Mucosa of stomach (tissue), 1 donor: ENCODE measurements around the gene RANBP10.
A peak's percentile ranks its signal among the peaks of the same experiment; 100 is the strongest.

Experiments
- H3K27me3 ChIP-seq: one replicate; pipeline ENCODE4 v1.7.0; 2013; ENCODE audit warnings: mild to moderate bottlenecking, low read length; ENCODE audit not compliant: control insufficient read depth, insufficient read depth
- H3K36me3 ChIP-seq: one replicate; pipeline ENCODE4 v1.7.0; 2013; ENCODE audit warnings: low read length; ENCODE audit not compliant: control insufficient read depth, insufficient read depth
- H3K4me1 ChIP-seq: one replicate; pipeline ENCODE4 v1.7.0; 2013; ENCODE audit warnings: mild to moderate bottlenecking, low read length; ENCODE audit not compliant: control insufficient read depth, insufficient read depth
- H3K4me3 ChIP-seq: one replicate; pipeline ENCODE4 v1.7.0; 2013; ENCODE audit warnings: low read length
- H3K9ac ChIP-seq: one replicate; pipeline ENCODE4 v1.7.0; 2013; ENCODE audit warnings: mild to moderate bottlenecking, low read length, moderate library complexity
- H3K9me3 ChIP-seq: one replicate; pipeline ENCODE4 v1.7.0; 2013; ENCODE audit warnings: mild to moderate bottlenecking, low read length, moderate library complexity; ENCODE audit not compliant: control insufficient read depth
- donor health status: Pancreatic carcinoma.

Gene RANBP10

GRCh38 chr16:67731071-67731752, 75.1 kb downstream of the RANBP10 start:
- no peaks in the 10 kb centered on the region for H3K27me3 ChIP-seq
- H3K9ac ChIP-seq: no peak overlapping the region
- no peak overlapping the region for H3K4me3 ChIP-seq
- H3K9me3 ChIP-seq: no peaks in the 10 kb centered on the region
- peaks cover 22% of the 10 kb centered on the region for H3K36me3 ChIP-seq
- peaks cover 12% of the 10 kb centered on the region for H3K4me1 ChIP-seq

- Histone ChIP-seq H3K36me3 (peaks cover 22% of the 10 kb centered on the region), H3K9me3 (no peaks in the 10 kb centered on the region), H3K9ac (no peak overlapping the region), H3K4me1 (peaks cover 12% of the 10 kb centered on the region), H3K4me3 (no peak overlapping the region), H3K27me3 (no peaks in the 10 kb centered on the region)
These were observed 76.0 kb downstream of the RANBP10 start for GRCh38 chr16:67730326-67730725.

GRCh38 chr16:67729636-67730248, 76.6 kb downstream of the RANBP10 start:
- Histone ChIP-seq H3K36me3 (peaks cover 22% of the 10 kb centered on the region), H3K4me3 (no peak overlapping the region), H3K9ac (no peak overlapping the region), H3K4me1 (peaks cover 12% of the 10 kb centered on the region), H3K27me3 (no peaks in the 10 kb centered on the region), H3K9me3 (no peaks in the 10 kb centered on the region)

GRCh38 chr16:67727521-67728485, 78.6 kb downstream of the RANBP10 start:
- no peaks in the 10 kb centered on the region for H3K9me3 ChIP-seq
- H3K27me3 ChIP-seq: no peaks in the 10 kb centered on the region
- peaks cover 22% of the 10 kb centered on the region for H3K36me3 ChIP-seq
- no peak overlapping the region for H3K4me3 ChIP-seq
- no peak overlapping the region for H3K9ac ChIP-seq
- peaks cover 12% of the 10 kb centered on the region for H3K4me1 ChIP-seq

DNA sequence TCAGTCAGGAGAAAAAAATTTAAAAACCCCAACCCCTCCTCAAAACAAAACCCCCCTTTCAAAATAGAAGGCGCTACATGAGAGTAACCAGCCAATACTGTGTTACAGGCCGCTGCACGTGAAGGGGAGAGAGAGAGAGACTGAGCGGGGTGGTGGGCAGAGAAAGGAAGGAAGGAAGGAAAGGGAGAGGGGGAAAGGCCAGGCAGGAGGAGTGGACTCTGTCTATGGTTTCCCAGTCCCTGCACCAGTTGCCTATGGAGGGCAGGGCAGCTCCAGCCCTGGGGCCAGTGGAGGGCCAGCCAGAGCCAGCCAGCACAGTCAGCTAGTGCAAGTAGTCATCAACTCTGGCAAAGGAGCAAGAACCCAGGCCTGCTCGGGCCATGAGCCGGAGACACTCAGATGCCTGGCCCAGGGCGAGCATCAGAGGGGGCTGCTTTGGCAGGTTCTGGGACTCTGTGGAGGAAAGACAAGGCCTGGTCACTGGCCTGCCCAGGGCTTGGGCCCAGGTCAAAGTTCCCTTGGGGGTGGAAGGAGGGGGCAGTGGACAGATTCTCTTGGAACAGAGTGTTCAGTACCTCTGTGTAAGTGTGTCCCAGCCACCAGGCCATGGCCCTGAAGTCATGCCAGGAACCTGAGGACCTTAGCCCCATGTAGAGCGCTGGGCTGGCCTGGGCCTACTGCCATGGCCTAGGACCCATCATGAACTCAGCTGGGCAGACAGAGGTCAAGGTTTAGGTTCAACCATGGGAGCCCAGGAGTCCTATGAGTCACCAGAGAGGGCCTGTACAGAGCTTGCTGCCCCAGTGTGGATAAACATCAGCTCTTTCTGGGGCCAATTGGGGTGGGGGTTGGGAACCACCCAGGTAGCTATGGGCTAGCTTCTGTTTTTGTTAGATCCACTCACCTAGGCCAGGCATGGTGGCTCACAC, 80.0 kb downstream of the RANBP10 start:
- H3K27me3 ChIP-seq: no peaks in the 10 kb centered on the region
- H3K4me1 ChIP-seq: peaks cover 2% of the 10 kb centered on the region
- H3K9me3 ChIP-seq: no peaks in the 10 kb centered on the region
- no peak overlapping the region for H3K4me3 ChIP-seq
- H3K36me3 ChIP-seq: peaks cover 22% of the 10 kb centered on the region
- no peak overlapping the region for H3K9ac ChIP-seq

GRCh38 chr16:67723911-67724305, 82.5 kb downstream of the RANBP10 start:
- peaks cover 5% of the 10 kb centered on the region for H3K4me1 ChIP-seq
- H3K36me3 ChIP-seq: peaks cover 2% of the 10 kb centered on the region
- H3K9ac ChIP-seq: no peak overlapping the region
- no peaks in the 10 kb centered on the region for H3K27me3 ChIP-seq
- no peak overlapping the region for H3K4me3 ChIP-seq
- no peaks in the 10 kb centered on the region for H3K9me3 ChIP-seq

GRCh38 chr16:67723151-67723910, 83.0 kb downstream of the RANBP10 start:
- peaks cover 9% of the 10 kb centered on the region for H3K4me1 ChIP-seq
- H3K9ac ChIP-seq: no peak overlapping the region
- H3K9me3 ChIP-seq: no peaks in the 10 kb centered on the region
- no peaks in the 10 kb centered on the region for H3K36me3 ChIP-seq
- no peaks in the 10 kb centered on the region for H3K27me3 ChIP-seq
- H3K4me3 ChIP-seq: no peak overlapping the region

DNA sequence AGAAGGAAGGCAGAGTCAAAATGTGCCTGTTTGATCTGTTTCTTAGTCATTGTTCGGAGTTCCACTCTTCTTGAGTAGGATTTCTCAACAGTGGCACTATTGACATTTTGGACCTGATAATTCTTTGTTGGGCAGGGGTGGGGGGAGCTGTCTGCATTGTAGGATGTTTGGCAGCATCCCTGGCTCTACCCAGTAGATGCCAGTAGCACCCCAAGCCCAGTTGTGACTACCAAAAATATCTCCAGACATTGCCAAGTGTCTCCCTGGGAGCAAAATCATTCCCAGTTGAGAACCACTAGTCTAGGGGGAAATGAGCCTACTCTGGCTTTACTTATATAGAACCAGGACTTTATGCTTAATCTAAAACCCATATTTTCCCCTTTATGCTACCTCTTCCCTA, 86.1 kb downstream of the RANBP10 start:
- no peak overlapping the region for H3K4me3 ChIP-seq
- H3K9ac ChIP-seq: peak overlapping the region; percentile 84

GRCh38 chr16:67719778-67720144, 86.6 kb downstream of the RANBP10 start:
- no peaks in the 10 kb centered on the region for H3K36me3 ChIP-seq
- H3K9me3 ChIP-seq: no peaks in the 10 kb centered on the region
- H3K4me1 ChIP-seq: peaks cover 26% of the 10 kb centered on the region
- H3K4me3 ChIP-seq: peak overlapping the region; percentile 65
- H3K27me3 ChIP-seq: no peaks in the 10 kb centered on the region
- peak overlapping the region; percentile 84 for H3K9ac ChIP-seq

More for the DNA sequence above, 86.1 kb downstream of the RANBP10 start:
- Histone ChIP-seq H3K4me1 (peaks cover 26% of the 10 kb centered on the region), H3K36me3 (no peaks in the 10 kb centered on the region), H3K9me3 (no peaks in the 10 kb centered on the region), H3K27me3 (no peaks in the 10 kb centered on the region)

DNA sequence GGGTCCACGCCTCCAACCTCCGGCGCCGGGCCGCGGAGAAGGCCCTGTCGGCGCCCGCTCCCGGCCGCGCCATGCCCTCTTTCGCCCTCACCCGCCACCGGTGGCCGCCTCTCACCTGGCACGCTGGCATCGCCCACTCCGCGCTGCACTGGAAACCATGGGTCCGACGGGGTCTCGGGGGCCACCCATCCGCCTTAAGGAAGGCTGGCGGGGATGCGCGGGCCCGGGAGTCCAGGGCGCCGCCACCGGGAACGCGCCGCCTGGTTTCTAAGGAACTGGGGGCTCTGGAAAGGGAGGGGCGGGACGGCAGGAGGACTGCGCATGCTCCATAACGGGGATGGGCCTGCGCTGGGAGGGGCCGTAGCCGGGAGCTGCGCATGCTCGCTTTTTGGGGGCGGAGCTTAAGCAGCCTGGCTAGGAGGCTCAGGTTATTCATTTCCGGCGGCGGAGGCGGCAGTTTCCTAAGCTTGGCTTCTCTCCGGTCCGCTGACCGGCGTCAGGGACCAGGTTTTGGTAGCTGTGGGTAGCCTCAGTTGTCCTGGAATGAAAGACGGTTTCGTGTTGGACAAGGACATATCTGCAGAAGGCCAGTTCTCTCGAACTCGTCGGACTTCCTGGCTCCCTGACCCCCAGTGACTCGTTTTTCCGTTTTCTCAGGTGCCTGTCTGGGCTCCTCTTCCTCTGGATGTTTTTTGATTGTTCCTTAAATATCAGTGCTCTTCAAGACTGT, 87.1 kb downstream of the RANBP10 start, which contains the start of gene GFOD2:
Gene GFOD2 (minus strand): TSS at position 269 of the 730 bp plus-strand sequence. CDS start 33,601 bp downstream, outside the sequence.
- Histone ChIP-seq H3K9me3 (no peaks in the 10 kb centered on the region), H3K4me1 (peaks cover 30% of the 10 kb centered on the region), H3K27me3 (no peaks in the 10 kb centered on the region), H3K36me3 (no peaks in the 10 kb centered on the region), H3K4me3 (peak within 1 kb of the TSS; percentile 65), H3K9ac (peak within 1 kb of the TSS; percentile 84)
